ENCODE data around the gene PLEKHA5.
A peak's percentile ranks its signal among the peaks of the same experiment; 100 is the strongest.
"Not testable (repeated sequence)": the region's sequence is repeated elsewhere in the genome, so short reads cannot be mapped to it uniquely, and the experiment has no call there.

The PLEKHA5 gene, protein sequence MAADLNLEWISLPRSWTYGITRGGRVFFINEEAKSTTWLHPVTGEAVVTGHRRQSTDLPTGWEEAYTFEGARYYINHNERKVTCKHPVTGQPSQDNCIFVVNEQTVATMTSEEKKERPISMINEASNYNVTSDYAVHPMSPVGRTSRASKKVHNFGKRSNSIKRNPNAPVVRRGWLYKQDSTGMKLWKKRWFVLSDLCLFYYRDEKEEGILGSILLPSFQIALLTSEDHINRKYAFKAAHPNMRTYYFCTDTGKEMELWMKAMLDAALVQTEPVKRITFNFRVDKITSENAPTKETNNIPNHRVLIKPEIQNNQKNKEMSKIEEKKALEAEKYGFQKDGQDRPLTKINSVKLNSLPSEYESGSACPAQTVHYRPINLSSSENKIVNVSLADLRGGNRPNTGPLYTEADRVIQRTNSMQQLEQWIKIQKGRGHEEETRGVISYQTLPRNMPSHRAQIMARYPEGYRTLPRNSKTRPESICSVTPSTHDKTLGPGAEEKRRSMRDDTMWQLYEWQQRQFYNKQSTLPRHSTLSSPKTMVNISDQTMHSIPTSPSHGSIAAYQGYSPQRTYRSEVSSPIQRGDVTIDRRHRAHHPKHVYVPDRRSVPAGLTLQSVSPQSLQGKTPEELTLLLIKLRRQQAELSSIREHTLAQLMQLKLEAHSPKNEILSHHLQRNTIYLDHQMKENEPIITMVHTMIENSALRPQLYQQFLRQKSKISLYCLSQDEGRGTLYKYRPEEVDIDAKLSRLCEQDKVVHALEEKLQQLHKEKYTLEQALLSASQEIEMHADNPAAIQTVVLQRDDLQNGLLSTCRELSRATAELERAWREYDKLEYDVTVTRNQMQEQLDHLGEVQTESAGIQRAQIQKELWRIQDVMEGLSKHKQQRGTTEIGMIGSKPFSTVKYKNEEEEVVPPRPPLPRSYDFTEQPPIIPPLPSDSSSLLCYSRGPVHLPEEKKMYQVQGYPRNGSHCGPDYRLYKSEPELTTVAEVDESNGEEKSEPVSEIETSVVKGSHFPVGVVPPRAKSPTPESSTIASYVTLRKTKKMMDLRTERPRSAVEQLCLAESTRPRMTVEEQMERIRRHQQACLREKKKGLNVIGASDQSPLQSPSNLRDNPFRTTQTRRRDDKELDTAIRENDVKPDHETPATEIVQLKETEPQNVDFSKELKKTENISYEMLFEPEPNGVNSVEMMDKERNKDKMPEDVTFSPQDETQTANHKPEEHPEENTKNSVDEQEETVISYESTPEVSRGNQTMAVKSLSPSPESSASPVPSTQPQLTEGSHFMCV

GRCh38 chr12:19129486-19130223 lies at the start of gene PLEKHA5:
Gene PLEKHA5 (plus strand): TSS chr12:19129733. CDS start chr12:19129800, 67 bp downstream.
- peak; percentile 12 for DNase-seq

DNA sequence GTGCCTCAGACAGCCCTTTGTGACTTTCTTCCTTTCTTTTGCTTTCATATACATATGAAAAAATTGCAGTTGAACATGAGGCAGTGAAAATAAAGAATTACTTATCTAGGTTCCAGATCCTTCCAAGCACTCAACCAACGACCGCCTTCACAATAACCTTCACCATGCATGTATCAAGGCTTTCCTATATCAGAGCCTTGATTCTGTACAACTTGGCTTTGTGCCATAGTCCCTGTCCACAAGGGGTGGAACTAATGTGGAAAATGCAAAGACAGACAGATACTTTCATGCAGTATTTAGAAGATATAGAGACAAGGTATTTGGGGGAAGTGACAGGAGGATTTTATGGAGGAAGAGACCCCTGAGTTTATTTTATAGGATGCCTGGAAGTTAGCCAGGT lies 48.6 kb upstream of the PLEKHA5 start:
- DNase-seq = no peak

DNA sequence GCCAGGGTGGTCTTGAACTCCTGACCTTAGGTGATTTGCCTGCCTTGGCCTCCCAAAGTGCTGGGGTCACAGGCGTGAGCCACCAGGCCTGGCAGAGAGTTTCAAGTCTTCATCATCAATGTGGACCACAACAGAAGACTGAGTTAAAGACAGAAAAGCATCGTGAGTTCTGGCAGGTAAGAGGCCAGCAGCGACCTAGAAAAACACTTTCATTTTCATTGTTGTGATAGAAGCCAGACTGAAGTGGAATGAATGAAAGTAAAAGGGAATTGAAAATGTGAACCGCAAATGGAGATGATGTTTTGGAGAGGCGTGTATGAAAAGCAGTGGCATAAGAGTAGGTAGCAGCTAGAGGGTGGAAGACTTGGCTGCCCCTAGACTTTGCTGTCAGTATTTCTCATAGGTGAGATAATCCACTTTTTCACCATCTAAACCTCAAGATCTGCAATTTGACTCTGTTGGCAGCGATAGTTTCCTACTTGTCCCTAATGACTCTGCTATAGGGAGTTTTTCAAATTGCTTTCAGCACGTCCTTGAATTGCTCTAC lies 47.1 kb upstream of the PLEKHA5 start:
- no peak for DNase-seq

- no peak for DNase-seq
Measured at GRCh38 chr12:19084547-19084946, 45.0 kb upstream of the PLEKHA5 start.

DNA sequence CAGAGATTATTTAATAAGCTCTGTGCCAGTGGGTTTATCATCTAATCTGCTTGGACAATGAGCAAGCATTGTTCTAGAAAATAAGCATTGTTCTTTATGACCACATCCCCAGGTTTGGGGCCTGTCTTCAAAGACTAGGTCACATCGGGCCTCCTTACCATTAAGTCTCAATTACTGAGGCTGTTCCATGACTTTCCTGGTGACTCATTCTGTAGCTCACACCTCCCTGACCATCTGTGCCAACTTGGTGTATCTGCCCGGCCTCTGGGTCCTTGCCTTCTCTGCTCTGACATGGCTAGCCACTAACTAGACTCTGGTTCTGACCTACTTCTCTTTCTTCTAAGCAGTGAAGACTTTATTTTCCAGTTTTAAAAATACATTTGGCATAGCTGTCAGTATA lies 44.4 kb upstream of the PLEKHA5 start:
- no peak for DNase-seq

DNA sequence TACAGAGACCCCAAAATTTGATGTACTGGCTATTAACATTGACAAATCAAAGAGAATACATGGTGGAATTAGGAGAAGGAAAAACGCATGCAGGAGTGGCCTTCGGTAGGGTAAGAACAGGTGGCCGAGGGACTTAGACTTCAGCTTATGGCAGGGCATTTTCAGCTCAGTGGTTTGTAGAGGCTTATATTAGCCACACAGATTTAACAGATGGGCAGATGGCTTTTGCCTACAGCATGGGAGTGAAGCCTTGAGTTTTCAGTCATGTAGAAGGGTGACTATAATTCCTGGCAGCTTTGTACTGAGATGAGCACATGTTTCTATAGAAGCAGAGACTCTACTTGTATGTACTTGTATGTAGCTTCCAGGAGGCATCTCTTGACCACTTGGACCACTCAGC lies 40.9 kb upstream of the PLEKHA5 start:
- DNase-seq = no peak

GRCh38 chr12:19092482-19092881 lies 37.1 kb upstream of the PLEKHA5 start:
- not testable (repeated sequence) for DNase-seq

- no peak for DNase-seq
Measured at GRCh38 chr12:19093218-19093617, 36.3 kb upstream of the PLEKHA5 start.

GRCh38 chr12:19095331-19095730 lies 34.2 kb upstream of the PLEKHA5 start:
- DNase-seq = no peak

DNA sequence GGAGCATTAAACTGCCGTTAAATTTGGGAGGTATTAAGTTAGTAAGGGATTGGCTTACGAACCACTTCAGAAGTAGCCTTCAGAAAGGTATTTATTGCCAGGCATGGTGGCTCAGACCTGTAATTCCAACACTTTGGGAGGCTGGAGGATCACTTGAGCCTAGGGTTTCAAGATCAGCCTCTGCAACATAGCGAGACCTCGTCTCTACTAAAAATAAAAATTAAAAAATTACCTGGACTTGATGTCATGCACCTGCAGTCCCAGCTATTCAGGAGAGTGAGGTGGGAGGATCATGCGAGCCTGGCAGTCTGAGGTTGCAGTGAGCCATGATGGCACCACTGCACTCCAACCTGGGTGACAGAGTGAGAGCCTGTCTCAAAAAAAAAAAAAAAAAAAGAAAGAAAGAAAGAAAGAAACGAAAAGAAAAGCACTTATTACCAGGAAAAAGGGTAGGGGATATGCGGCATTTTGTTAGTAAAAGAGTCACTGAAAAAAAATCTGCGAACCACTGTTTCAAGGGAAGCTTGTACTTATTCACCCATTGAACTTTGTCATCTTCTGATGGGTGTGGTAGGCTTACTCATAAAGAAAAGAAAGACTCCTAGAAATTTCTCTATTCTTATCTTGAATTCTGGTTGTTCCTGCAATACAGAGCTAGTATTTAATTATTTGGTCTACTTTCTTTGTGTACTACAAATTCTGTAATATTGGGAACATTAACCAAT lies 33.6 kb upstream of the PLEKHA5 start:
- DNase-seq = no peak

DNA sequence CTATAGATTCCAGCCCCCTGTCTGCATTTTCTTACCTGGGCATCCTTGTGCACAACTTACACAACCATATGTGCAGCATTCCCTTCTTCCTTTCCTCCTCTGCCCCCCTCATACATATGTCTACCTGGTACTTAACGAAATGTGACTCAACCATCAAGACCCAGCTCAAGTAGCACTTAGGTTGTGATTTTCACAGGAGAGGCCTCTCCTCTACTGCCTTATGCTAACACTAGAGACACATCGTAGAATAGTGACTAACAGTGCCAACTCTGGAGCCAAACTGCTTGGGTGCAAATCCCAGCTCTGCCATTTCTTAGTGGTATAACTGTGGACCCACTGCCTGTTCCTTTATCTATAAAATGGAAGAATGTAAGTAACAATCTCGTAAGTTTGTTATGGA lies 24.1 kb upstream of the PLEKHA5 start:
- no peak for DNase-seq

GRCh38 chr12:19107750-19108149 lies 21.8 kb upstream of the PLEKHA5 start:
- no peak for DNase-seq

- no peak for DNase-seq
Measured at GRCh38 chr12:19110221-19110940, 19.2 kb upstream of the PLEKHA5 start.

GRCh38 chr12:19113464-19113863 lies 16.1 kb upstream of the PLEKHA5 start:
- no peak for DNase-seq

GRCh38 chr12:19115285-19115684 lies 14.2 kb upstream of the PLEKHA5 start:
- DNase-seq = no peak

DNA sequence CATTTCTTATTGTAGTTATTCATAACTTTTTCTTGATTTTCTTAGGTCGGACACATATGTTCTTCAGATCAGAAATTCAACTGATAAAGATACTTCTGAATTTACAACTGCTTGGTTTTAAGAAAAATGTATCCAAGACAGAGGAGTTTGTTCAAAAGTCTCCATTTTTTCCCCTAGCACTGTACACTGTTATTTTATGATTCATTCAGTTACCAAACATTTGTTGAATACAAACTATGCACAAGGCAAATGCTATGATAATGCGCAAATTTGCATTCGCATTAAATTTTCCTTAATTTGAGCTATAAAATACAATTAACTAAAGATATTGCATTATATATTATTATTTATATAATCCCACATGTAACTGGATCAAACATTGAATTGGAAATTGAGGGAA lies 10.1 kb upstream of the PLEKHA5 start:
- no peak for DNase-seq

- DNase-seq = no peak
Measured at GRCh38 chr12:19120795-19121194, 8.7 kb upstream of the PLEKHA5 start.

GRCh38 chr12:19121449-19122018 lies 8.0 kb upstream of the PLEKHA5 start:
- no peak for DNase-seq

DNA sequence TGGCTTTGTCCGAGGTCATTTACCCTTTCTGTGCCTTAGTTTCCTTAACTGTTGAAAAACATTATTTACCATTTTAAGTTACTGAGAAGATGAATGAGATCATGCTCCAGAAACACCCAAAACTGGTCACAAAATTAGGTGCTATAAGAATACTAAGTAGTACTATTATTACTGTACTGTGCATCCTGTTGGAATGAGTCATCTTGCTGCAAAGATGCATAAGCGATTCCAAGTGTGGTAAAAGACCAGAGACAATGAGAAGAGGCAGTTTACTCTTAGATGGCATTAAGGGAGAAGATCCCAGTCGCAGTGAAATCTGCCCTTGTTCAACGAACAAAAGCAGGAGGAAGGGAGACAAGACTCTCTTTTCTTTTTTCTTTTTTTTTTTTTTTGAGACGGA lies 4.2 kb upstream of the PLEKHA5 start:
- no peak for DNase-seq

- no peak for DNase-seq
Measured at GRCh38 chr12:19127270-19127669, 2.3 kb upstream of the PLEKHA5 start.

All from CD4-positive, alpha-beta T cell treated with Interleukin-4 for 4 hours (primary cell).